Measurements from ENCODE around the gene MVK.

DNA sequence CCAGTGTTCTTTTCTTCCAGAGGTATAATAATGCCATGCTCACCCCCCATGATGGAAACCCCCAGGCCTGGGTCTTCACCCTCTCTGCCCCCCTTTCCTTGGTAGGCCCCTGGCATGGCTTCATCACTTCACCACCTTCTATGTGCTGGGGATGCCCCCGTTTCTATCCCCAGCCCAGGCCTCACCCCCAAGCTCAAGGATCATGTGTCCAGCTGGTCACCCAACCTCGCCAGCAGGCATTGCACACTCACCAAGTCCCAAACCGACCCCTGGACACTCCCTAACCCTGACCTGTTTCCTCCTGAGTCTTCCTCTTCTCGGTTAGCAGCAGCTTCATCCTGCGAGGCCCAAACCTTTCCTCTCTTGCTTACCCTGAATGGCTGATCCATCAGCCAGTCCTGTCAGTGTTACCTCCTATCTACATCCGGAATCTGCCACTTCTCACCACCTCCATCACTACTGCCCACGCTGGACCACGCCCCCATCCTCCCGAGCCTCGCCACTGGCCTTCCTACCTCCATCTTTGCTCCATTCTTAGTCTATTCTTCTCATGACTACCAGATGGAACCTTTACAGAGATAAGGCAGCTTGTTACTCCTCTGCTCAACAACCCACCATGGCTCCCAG, 69.0 kb downstream of the MVK start:
- TF ChIP-seq, protein P1, sequence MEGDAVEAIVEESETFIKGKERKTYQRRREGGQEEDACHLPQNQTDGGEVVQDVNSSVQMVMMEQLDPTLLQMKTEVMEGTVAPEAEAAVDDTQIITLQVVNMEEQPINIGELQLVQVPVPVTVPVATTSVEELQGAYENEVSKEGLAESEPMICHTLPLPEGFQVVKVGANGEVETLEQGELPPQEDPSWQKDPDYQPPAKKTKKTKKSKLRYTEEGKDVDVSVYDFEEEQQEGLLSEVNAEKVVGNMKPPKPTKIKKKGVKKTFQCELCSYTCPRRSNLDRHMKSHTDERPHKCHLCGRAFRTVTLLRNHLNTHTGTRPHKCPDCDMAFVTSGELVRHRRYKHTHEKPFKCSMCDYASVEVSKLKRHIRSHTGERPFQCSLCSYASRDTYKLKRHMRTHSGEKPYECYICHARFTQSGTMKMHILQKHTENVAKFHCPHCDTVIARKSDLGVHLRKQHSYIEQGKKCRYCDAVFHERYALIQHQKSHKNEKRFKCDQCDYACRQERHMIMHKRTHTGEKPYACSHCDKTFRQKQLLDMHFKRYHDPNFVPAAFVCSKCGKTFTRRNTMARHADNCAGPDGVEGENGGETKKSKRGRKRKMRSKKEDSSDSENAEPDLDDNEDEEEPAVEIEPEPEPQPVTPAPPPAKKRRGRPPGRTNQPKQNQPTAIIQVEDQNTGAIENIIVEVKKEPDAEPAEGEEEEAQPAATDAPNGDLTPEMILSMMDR (IDR thresholded peaks at IDR 0.05 in 4 of 5, conservative IDR thresholded peaks at IDR 0.05 in 1 of 5): no peak
- TF ChIP-seq POLR2A (IDR thresholded peaks at IDR 0.05): no peak

All from gastrocnemius medialis (tissue), 4 donors.